Measurements from ENCODE around the gene SLC28A2.
"Not testable (repeated sequence)": the region's sequence is repeated elsewhere in the genome, so short reads cannot be mapped to it uniquely, and the experiment has no call there.

Gene SLC28A2, protein sequence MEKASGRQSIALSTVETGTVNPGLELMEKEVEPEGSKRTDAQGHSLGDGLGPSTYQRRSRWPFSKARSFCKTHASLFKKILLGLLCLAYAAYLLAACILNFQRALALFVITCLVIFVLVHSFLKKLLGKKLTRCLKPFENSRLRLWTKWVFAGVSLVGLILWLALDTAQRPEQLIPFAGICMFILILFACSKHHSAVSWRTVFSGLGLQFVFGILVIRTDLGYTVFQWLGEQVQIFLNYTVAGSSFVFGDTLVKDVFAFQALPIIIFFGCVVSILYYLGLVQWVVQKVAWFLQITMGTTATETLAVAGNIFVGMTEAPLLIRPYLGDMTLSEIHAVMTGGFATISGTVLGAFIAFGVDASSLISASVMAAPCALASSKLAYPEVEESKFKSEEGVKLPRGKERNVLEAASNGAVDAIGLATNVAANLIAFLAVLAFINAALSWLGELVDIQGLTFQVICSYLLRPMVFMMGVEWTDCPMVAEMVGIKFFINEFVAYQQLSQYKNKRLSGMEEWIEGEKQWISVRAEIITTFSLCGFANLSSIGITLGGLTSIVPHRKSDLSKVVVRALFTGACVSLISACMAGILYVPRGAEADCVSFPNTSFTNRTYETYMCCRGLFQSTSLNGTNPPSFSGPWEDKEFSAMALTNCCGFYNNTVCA

DNA sequence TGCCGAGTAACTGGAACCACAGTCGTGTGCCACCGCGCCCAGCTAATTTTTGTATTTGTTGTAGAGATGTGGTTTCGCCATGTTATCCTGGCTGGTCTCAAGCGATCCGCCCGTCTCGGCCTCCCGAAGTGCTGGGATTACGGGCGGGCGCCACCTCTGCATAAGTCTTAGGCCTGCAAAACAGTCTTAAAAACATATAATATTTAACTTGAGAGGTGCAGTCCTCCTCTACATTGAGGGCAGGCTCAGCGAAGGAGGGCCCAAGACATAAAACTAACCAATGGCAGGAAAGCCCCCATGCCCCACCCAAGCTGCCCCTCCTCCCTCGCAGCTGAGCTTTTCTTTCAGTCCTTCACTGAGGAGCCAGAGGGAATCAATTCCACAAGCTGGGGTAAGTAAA is at the start of gene SLC28A2:
TSS of gene SLC28A2 (plus strand) at position 347 of the 400 bp plus-strand sequence. CDS start 982 bp downstream, outside the sequence.
- DNase-seq (ENCODE audit: insufficient read length, low spot score) (no peak), FAIRE-seq (no peak)

- DNase-seq (ENCODE audit: insufficient read length, low spot score), result no peak
Observed at GRCh38 chr15:45203182-45203581, 48.9 kb upstream of the SLC28A2 start.

DNA sequence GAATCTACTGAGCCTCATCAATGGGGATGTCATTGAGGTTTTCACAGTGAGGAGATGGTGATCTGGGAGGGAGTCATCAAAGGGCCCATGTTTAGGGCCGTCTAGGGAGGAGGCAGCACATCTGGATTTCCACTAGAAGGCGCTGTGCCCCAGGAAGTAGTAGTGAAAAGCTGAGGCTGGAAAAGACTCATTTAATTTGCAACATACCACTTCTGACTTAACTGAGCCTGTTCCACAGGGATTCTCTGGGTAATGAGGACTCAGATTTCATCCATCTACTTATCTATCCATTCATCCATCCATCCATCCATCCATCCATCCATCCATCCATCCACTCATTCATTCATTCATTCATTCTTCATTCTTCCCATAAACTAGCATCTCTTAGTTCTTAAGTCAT is 46.8 kb upstream of the SLC28A2 start:
- peak; percentile 75 for FAIRE-seq

More at GRCh38 chr15:45203182-45203581, 48.9 kb upstream of the SLC28A2 start:
- FAIRE-seq, result no peak

DNA sequence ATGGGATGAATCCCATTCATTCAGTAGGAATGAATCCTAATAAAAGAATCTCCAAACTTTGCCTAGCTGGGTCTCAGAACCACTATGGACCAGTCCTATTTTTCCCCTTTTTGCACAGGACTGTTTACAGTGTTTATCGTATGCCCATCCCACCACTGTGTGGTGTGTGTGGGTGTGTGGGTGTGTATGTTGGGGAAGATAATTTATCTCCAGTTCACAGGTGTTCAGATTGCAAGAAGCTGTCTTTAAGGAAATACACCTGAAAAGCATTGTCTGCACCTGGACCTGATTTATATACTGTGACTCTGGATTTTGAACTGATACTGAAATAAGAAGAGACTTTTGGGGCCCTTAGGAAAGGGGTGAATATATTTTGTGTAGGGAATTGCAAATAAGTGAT is 39.5 kb upstream of the SLC28A2 start:
- FAIRE-seq (no peak), DNase-seq (ENCODE audit: insufficient read length, low spot score) (no peak)

More for the DNA sequence above, 46.8 kb upstream of the SLC28A2 start:
- DNase-seq (ENCODE audit: insufficient read length, low spot score), result no peak

DNA sequence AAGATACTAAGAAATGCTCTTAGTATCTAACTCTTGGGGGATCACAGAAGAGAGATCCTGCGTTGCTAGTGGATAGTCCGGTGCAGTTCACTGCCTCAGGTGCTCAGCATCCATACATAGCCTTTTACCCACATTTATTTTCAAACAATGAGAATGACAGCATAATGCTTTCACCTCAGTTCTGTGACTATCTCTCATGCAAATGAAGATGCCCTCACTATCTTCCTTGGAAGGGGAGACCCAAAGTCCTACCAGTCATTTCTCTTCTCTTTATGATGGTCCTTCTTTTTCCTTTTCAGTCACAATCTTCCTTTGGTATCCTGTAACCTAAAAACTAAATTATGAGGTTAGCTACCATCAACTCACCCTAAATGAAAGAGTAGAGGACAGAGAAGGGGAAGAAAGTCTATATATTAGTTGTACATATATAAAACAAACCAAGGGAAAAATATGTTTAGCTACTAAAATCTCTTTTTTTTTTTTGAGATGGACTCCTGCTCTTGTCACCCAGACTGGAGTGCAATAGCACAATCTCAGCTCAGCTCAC is 30.9 kb upstream of the SLC28A2 start:
- DNase-seq (ENCODE audit: insufficient read length, low spot score), result no peak
- no peak for FAIRE-seq

DNA sequence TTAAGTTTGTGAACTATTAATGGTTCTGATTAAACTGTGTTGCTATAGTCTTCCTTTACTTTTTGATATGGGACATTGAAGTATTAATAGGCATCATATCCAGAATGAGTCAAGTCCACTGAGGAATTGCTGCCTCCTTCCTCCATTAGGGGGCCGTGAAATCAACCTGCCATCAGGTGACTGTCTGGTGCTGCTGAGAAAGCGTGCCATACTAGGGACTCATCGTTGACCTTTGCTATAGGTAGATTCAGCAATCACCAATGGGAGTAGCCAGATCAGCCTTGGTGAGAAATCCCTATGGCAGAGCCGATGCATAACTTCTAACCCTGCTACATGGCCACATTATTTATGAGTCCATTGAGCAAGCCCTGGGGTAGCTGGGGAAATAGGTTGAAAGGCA is 30.1 kb upstream of the SLC28A2 start:
- FAIRE-seq, result no peak

DNA sequence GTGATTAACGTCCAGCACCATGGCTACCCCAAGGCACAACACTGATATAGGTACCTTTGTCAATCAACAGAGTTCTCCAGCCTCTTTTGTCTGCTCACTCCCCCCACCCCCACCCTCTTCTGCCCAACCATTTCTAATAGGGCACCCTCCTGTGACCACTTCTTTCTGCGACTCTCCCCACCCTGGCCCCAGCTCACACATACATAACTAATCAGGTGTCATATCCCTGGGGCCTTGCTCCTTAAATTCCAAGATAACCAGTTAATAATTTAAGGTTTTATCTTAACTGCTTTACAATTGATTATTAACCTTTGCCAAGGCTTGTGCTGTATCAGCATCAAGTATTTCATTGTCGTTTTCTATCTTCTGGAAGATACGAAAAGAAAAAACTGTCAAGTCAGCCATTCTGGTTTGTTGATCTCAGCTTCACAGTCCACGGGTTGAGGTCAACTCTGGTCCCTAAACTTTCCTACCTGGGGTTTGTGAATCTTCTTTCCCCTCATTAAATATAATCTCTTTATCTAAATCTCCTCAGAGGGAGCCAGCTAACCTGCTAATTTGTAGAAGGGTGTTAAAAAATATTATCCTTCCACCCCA is 27.3 kb upstream of the SLC28A2 start:
- no peak for FAIRE-seq
- DNase-seq (ENCODE audit: insufficient read length, low spot score), result no peak

More for the DNA sequence above, 30.1 kb upstream of the SLC28A2 start:
- no peak for DNase-seq (ENCODE audit: insufficient read length, low spot score)

GRCh38 chr15:45225506-45226273 is 26.3 kb upstream of the SLC28A2 start:
- DNase-seq (ENCODE audit: insufficient read length, low spot score), result no peak
- no peak for FAIRE-seq

- DNase-seq (ENCODE audit: insufficient read length, low spot score) (no peak), FAIRE-seq (no peak)
Observed at GRCh38 chr15:45228931-45229330, 23.1 kb upstream of the SLC28A2 start.

GRCh38 chr15:45230245-45230965 is 21.6 kb upstream of the SLC28A2 start:
- FAIRE-seq, result no peak

GRCh38 chr15:45231132-45231531 is 20.9 kb upstream of the SLC28A2 start:
- DNase-seq (ENCODE audit: insufficient read length, low spot score) (no peak), FAIRE-seq (no peak)

More at GRCh38 chr15:45230245-45230965, 21.6 kb upstream of the SLC28A2 start:
- no peak for DNase-seq (ENCODE audit: insufficient read length, low spot score)

GRCh38 chr15:45231864-45232562 is 20.0 kb upstream of the SLC28A2 start:
- no peak for FAIRE-seq

DNA sequence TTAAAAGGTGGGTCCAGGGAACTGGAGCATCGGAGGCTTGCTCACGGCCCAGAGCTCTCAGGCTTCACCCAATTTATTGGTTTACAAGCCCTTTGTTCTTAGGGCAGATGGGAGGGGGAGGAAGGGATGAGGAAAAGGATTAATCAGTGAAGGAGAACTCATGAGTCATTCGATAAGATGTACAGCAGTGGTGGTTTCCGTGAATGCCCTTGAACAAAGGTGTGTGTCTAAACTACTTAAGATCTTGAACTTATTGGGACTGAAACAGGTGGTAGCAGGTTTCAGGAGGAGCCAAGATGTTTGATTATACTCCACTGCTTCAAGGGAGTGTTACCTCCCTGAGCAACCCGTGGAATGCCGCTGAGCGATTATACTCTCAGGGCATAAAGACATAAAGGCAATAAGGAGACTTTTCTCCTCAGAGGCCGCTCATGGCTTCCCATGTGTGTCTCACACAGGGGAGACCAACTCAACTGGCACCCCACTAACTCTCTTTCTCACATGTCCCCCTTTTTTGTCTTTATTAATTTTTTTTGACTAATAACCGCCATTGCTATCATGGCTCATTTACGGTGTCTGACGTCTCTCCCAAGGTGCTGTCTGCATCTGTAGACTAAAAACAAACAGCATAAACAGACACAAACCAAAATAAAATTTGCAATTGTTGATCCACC is 17.3 kb upstream of the SLC28A2 start:
- no peak for FAIRE-seq
- no peak for DNase-seq (ENCODE audit: insufficient read length, low spot score)

More at GRCh38 chr15:45231864-45232562, 20.0 kb upstream of the SLC28A2 start:
- DNase-seq (ENCODE audit: insufficient read length, low spot score), result no peak

- DNase-seq (ENCODE audit: insufficient read length, low spot score); FAIRE-seq: not testable (repeated sequence)
Observed at GRCh38 chr15:45236806-45237205, 15.2 kb upstream of the SLC28A2 start.

DNA sequence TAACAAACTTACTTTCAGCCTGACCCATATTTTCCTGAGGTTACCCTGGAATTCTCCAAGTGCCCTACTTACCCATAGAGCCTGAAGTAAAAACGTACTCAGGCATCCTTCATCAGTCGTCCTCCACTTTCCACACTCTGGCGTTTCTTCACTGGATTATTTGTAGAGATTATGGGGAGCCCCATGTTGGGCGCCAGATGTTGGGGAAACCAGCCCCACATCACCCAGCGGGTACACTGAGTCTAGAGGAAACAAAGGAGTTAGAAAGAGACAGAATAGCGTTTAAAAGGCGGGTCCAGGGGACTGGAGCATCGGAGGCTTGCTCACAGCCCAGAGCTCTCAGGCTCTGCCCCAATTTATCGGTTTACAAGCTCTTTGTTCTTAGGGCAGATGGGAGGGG is 9.7 kb upstream of the SLC28A2 start:
- FAIRE-seq (no peak), DNase-seq (ENCODE audit: insufficient read length, low spot score) (no peak)

DNA sequence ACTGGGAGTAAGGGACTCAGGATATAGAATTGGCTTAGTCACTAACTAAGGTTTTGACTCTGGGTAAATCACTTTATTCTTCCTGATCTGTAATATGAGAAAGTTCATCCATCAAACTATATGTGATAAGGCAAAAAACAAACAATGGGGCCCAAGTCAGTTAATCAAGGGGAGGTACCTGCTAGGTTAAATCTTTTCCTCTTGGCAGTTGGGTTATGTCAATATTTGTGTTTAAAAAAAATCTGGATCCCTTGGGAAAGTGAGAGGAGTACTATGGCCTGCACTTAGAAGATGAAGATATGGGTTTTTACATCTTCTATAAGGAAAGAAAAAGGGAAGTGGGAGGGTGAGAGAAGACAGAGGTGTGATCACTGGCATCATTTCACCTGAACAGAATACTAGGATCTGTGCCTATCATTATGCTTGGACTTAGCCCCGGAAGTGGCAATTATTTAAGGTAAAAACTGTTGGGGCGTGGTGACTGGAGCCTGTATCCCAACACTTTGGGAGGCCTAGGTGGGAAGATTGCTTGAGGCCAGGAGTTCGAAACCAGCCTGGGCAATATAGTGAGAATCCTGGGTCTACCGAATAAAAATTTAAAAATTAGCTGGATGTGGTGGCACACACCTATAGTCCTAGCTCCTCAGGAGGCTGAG is 2.8 kb upstream of the SLC28A2 start:
- no peak for FAIRE-seq
- DNase-seq (ENCODE audit: insufficient read length, low spot score), result no peak

GRCh38 chr15:45253330-45253729 is 1.3 kb downstream of the SLC28A2 start:
- DNase-seq (ENCODE audit: insufficient read length, low spot score) (no peak), FAIRE-seq (no peak)

GRCh38 chr15:45254405-45254804 is 2.4 kb downstream of the SLC28A2 start:
- DNase-seq (ENCODE audit: insufficient read length, low spot score) (no peak), FAIRE-seq (no peak)

All from GM19239 (cell line).